GM18505 (cell line): ENCODE measurements around the gene VWA7.

Experiments used
- ATAC-seq: cut with Tn5 transposase; IDR thresholded peaks from one replicate; pipeline ENCODE4 v1.9.1; 2021; ENCODE audit not compliant: unreplicated experiment
- POLR2A ChIP-seq: IDR thresholded peaks from 4 replicates; pipeline ENCODE4 v1.6.1; 2011; ENCODE audit warnings: borderline replicate concordance; ENCODE audit not compliant: insufficient read depth, insufficient read length; ENCODE audit errors: extremely low read depth

VWA7 gene

DNA sequence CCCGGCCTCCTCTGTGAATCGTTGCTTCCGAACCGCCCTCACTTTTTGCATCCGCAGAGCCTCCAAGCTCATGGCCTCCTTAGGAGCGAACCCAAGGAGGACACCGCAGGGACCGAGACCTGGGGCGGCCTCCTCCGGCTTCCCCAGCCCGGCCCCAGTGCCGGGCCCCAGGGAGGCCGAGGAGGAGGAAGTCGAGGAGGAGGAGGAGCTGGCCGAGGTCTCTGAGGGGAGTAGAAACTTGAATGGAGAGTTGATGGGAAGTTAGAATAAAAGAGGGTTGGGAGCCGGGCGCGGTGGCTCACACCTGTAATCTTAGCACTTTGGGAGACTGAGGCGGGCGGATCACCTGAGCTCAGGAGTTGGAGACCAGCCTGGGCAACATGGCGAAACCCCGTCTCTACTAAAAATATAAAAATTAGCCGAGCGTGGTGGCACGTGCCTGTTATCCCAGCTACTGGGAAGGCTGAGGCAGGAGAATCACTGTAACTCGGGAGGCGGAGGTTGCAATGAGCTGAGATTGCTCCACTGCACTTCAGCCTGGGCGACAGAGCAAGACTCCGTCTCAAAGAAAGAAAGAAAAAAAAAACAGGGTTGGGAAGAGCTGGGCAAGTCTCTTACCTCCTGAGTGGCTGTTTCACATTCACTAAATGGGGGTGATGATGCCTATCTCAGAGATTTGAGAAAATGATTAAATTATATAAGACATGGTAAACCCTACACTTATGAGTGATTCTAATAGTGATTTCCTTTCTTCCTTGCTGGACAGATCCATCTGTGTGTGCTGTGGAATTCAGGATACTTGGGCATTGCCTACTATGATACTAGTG, 36.5 kb downstream of the VWA7 start:
- no peak for TF ChIP-seq POLR2A
- ATAC-seq, result peak; percentile 5

GRCh38 chr6:31739639-31740396, 37.3 kb downstream of the VWA7 start, which contains the start of gene MSH5:
MSH5 (plus strand) TSS chr6:31740005; CDS start chr6:31740467, 462 bp downstream.
- TF ChIP-seq POLR2A, result peak; percentile 57
- peak; percentile 71 for ATAC-seq

DNA sequence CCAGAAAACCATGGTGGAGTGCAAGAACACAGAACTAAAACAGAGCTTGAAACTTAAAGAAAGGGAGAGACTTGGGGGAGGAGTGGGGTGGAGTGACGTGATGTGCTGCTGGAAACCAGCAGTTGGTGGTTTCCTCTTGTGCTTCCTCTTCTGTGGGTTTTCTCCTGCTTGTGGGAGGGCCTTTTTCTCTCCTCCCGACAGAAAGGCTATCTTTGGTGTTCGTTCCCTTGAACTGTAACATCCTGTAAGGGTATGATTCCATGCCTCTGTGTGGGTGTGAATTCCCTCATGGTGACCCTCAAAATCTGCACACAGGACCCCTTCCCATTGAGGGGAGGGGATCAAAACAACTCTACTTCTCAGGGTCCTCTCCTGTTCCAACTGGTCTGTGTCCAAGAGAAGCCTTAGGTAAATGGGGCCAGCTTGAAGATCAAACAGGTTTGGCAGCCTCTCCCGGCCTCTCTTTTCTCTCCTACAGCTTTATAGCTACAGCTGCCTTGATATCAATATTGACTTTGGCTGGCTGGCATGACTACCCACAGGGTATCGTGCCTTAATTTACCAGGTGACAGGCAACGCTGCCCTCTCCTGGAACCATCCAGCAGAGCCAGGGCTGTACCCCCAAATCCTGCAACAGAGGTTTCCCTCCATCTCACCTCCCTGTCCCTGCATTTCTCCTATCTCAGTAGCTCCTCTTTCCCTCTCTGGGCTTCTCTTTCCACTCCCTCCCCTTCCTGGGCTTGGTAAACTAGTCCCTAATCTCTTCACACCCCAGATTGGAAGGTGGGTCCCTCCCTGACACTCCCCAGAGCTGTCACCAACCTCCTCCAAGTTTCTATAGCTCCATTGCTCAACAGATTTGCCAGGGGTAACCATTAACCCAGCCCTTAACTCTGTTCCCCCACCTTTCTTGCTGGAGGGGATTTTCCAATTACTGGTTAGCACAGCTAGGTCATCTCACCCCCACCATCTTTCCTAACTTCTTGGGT, 38.8 kb downstream of the VWA7 start:
- TF ChIP-seq POLR2A, result peak; percentile 55
- peak; percentile 25 for ATAC-seq

- no peak for TF ChIP-seq POLR2A
- no peak for ATAC-seq
Measured at GRCh38 chr6:31737315-31737990, 39.7 kb downstream of the VWA7 start.

DNA sequence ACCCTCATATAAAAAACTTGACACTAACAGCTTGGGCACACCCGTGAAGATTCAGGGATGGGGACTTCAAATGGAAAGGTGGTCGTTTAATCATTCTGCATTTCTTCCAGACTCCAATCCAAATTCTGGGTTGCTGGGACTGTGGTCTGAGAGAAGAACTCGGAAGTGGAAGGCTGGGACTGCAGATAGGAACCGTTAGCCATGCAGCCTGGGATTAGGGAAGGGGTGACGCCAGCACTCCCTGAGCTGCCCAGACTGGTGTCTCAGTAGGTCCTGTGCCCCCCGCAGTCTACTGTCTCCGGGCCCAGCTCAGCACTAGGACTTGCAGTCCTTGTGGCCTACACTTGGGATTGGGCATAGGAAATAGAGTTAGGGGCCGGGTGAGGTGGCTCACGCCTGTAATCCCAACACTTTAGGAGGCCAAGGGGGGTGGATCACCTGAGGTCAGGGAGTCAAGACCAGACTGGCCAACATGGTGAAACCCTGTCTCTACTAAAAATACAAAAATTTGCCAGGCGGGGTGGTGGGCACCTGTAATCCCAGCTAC, 40.3 kb downstream of the VWA7 start:
- TF ChIP-seq POLR2A, result peak; percentile 8
- ATAC-seq, result no peak

DNA sequence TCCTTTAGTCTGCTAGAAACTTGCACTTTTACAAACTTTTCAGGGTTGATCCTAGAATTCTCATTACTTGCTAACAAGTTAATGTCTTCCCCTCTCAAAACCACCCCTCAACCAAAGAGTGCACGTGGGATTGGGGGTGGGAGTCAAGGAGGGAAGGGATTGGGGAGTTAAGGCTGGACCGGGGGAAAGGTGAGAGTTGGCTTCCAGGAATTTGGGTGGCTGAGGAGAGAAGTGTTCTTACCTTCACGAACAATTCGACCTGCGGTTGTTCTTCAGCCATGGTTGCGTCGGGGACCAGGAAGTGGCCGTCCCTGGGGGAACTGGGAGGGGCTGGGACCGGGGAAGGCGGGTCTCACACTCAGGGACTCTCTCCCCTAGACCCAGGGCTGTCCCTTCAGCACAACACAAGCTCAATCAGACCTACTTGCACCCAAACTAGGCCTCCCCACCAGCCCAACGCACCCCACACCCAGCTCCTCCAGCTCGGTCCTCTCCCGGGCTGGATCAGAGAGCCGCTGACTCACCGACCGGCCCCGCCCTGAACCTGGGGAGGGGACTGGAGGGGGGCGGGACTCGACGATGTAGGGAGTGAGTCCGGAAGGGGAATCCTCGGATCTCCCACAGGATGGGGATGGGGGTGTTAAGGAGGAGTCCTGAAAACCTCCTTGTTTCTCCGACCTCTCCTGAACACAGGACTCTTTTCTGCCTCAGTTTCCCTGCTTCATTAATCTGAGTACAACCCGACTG, 40.9 kb downstream of the VWA7 start, which contains the start of gene CLIC1:
CLIC1 (minus strand) TSS at position 510 of the 747 bp plus-strand sequence; CDS start at position 280, 230 bp downstream.
- ATAC-seq, result no peak
- TF ChIP-seq POLR2A, result peak; percentile 88

DNA sequence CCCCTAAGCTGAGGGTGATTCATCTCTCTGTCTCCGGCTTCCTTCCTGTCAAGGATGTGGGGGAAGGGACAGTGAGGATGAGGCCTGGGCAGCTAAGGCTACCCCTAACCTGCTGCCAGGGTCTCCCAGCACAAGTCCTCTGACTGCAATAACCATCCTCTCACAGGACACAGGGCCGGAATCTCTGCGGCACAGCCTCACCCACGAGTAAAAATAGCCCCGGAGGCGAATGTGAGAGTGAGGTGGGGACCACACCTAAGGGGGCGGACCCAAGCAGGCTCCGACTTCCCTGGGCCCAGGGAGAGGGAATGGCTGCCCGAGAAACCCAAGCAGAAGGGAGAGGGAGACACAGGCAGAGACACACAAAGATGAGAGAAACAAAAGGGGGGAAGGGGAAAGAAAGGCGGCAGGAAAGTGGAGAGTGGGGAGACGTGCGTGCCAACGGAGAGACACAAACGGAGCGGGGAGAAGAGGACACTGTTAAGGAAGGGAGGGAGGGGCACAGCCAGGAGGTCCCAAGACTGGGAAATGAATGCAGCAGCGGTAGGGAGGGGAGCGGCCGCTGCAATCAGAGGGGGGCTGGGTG, 42.2 kb downstream of the VWA7 start:
- ATAC-seq, result no peak
- peak; percentile 40 for TF ChIP-seq POLR2A

DNA sequence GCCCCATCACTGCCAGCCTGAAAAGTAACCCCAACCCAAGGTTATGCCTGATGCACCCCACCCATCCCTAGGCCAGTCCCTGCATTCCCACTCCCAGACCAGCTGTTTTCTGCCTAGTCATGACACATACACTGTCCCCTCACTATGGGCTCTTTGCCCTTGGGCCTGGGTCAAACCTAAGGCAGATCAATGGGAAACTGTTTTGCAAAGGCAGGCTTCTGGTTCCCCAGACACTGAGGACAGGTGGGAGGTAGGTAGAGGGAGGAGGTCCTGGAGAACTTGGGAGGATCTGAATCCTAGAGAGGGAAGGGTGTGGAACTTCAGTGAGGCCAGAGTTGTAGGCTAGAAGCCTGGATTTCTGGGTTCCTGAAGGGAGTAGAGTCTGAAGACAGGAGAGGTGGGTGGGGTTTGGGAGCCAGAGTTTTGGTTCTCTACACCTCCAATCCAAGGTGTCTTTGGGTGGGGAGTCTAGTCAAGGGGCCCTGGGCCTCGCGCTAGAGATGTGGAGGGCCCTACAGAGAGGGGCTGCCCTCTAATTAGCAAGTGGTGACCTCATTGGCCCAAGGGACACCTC, 42.8 kb downstream of the VWA7 start:
- ATAC-seq, result no peak
- no peak for TF ChIP-seq POLR2A

- no peak for TF ChIP-seq POLR2A
- ATAC-seq, result no peak
Measured at GRCh38 chr6:31733734-31734133, 43.4 kb downstream of the VWA7 start.

DNA sequence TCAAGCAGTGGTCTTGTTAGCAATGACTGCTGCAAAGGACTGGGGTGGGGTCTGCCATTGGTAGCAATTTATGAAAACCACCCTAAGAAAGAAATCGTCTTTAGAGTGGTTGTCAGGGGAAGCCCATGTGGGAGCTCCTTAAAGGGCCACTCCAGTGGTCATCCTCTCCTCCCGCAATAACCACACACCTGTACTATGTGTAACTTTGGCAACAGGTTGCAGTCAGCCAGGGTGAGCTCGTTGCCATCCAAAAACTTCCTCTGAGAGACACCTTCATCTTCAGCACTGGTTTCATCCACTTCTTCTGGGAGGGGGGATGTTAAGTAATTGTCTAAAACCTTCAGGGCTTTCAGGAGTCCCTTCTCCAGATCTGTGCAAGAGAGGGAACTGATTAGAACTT, 45.1 kb downstream of the VWA7 start:
- ATAC-seq, result no peak
- TF ChIP-seq POLR2A, result no peak

GRCh38 chr6:31730631-31731086, 46.5 kb downstream of the VWA7 start:
- TF ChIP-seq POLR2A, result no peak
- no peak for ATAC-seq
